H9 (cell line): ENCODE data around the gene COL8A1. TPM values are rescaled to one million over a fixed set of nuclear protein-coding genes. Genes with fewer than 3 reads are reported as not detected.

Experiments used
- DNase-seq: peaks from one replicate; pipeline ENCODE4 v3.0.0-alpha.2; 2017
- H2AFZ ChIP-seq: one replicate; pipeline ENCODE4 v1.6.1; 2013; ENCODE audit warnings: mild to moderate bottlenecking, low read length, control low read depth, moderate library complexity
- H2AK5ac ChIP-seq: 2 replicates; pipeline ENCODE4 v1.6.1; 2013; ENCODE audit warnings: low read length, control low read depth, mixed read lengths; ENCODE audit not compliant: insufficient read length
- H2BK120ac ChIP-seq: one replicate; pipeline ENCODE4 v1.6.1; 2013; ENCODE audit warnings: low read depth, mild to moderate bottlenecking, low read length, control low read depth, inconsistent platforms; ENCODE audit not compliant: poor library complexity, severe bottlenecking
- H2BK12ac ChIP-seq: 2 replicates; pipeline ENCODE4 v1.6.1; 2013; ENCODE audit warnings: low read length, control low read depth, mixed read lengths, low read depth; ENCODE audit not compliant: insufficient read length
- H2BK15ac ChIP-seq: 2 replicates; pipeline ENCODE4 v1.6.1; 2013; ENCODE audit warnings: low read depth, low read length, control low read depth
- H2BK20ac ChIP-seq: one replicate; pipeline ENCODE4 v1.6.1; 2013; ENCODE audit warnings: low read depth, mild to moderate bottlenecking, low read length, control low read depth, inconsistent platforms; ENCODE audit not compliant: poor library complexity, severe bottlenecking
- H2BK5ac ChIP-seq: 2 replicates; pipeline ENCODE4 v1.6.1; 2013; ENCODE audit warnings: low read length, control low read depth, mixed read lengths; ENCODE audit not compliant: insufficient read length
- H3K14ac ChIP-seq: 2 replicates; pipeline ENCODE4 v1.6.1; 2013; ENCODE audit warnings: low read length, control low read depth; ENCODE audit not compliant: insufficient read depth
- H3K18ac ChIP-seq: 2 replicates; pipeline ENCODE4 v1.6.1; 2013; ENCODE audit warnings: low read depth, mild to moderate bottlenecking, mixed read lengths, low read length, control low read depth; ENCODE audit not compliant: insufficient read length
- H3K23ac ChIP-seq: 2 replicates; pipeline ENCODE4 v1.6.1; 2013; ENCODE audit warnings: low read length, control low read depth, mixed read lengths, low read depth; ENCODE audit not compliant: insufficient read length
- H3K23me2 ChIP-seq: 2 replicates; pipeline ENCODE4 v1.6.1; 2013; ENCODE audit warnings: low read depth, mild to moderate bottlenecking, mixed read lengths, low read length, control low read depth; ENCODE audit not compliant: insufficient read length, poor library complexity, severe bottlenecking
- H3K27ac ChIP-seq: 2 replicates; pipeline ENCODE4 v1.5.1; 2013; ENCODE audit warnings: low read length, control low read depth, mixed read lengths, low read depth; ENCODE audit not compliant: insufficient read length
- H3K27me3 ChIP-seq: 2 replicates; pipeline ENCODE4 v1.6.1; 2013; ENCODE audit warnings: low read length, control low read depth, inconsistent platforms; ENCODE audit not compliant: insufficient read depth
- H3K4ac ChIP-seq: 2 replicates; pipeline ENCODE4 v1.6.1; 2013; ENCODE audit warnings: low read depth, mild to moderate bottlenecking, control low read depth, inconsistent platforms, low read length, moderate library complexity
- H3K4me1 ChIP-seq: 2 replicates; pipeline ENCODE4 v1.6.1; 2013; ENCODE audit warnings: low read length, control low read depth, inconsistent platforms; ENCODE audit not compliant: insufficient read depth
- H3K4me2 ChIP-seq: 2 replicates; pipeline ENCODE4 v1.6.1; 2013; ENCODE audit warnings: low read length, control low read depth, mixed read lengths; ENCODE audit not compliant: insufficient read length, insufficient read depth
- H3K56ac ChIP-seq: 2 replicates; pipeline ENCODE4 v1.6.1; 2013; ENCODE audit warnings: low read depth, mild to moderate bottlenecking, mixed read lengths, low read length, control low read depth; ENCODE audit not compliant: insufficient read length
- H3K79me1 ChIP-seq: 2 replicates; pipeline ENCODE4 v1.6.1; 2013; ENCODE audit warnings: low read depth, mild to moderate bottlenecking, moderate library complexity, low read length, control low read depth, inconsistent platforms; ENCODE audit not compliant: insufficient read depth, poor library complexity, severe bottlenecking
- H3K79me2 ChIP-seq: 2 replicates; pipeline ENCODE4 v1.6.1; 2013; ENCODE audit warnings: low read length, control low read depth, inconsistent platforms; ENCODE audit not compliant: insufficient read depth
- H3K9ac ChIP-seq: 2 replicates; pipeline ENCODE4 v1.6.1; 2013; ENCODE audit warnings: low read length, control low read depth, mixed read lengths; ENCODE audit not compliant: insufficient read length; ENCODE audit errors: extremely low read depth
- H3K9me3 ChIP-seq: one replicate; pipeline ENCODE4 v1.6.1; 2013; ENCODE audit warnings: low read depth, low read length, inconsistent platforms; ENCODE audit not compliant: control insufficient read depth
- H3T11ph ChIP-seq: one replicate; pipeline ENCODE4 v1.6.1; 2013; ENCODE audit warnings: mild to moderate bottlenecking, low read length, control low read depth, inconsistent platforms
- H4K20me1 ChIP-seq: one replicate; pipeline ENCODE4 v1.6.1; 2013; ENCODE audit not compliant: control insufficient read depth, insufficient read length, insufficient read depth
- H4K5ac ChIP-seq: 2 replicates; pipeline ENCODE4 v1.6.1; 2013; ENCODE audit warnings: low read depth, mild to moderate bottlenecking, mixed read lengths, low read length, control low read depth; ENCODE audit not compliant: insufficient read length
- H4K8ac ChIP-seq: replicated peaks from 2 replicates; pipeline ENCODE4 v1.6.1; 2013; ENCODE audit warnings: low read length, control low read depth, mixed read lengths, low read depth; ENCODE audit not compliant: insufficient read length
- H4K91ac ChIP-seq: 2 replicates; pipeline ENCODE4 v1.6.1; 2013; ENCODE audit warnings: low read depth, mild to moderate bottlenecking, moderate library complexity, mixed read lengths, low read length, control low read depth; ENCODE audit not compliant: insufficient read length
- H3K27ac Mint-ChIP-seq, 3 experiments: 2 replicates in 2 of 3; 3 replicates in 1 of 3; pipeline ENCODE4 v1.8.0; 2020 to 2021; ENCODE audit warnings: mixed read lengths in 3 of 3, mild to moderate bottlenecking in 1 of 3, moderate library complexity in 1 of 3
- H3K27me3 Mint-ChIP-seq: 2 replicates; pipeline ENCODE4 v1.8.0; 2021; ENCODE audit warnings: low read depth, mild to moderate bottlenecking, moderate library complexity, mixed read lengths
- H3K36me3 Mint-ChIP-seq, 3 experiments: 2 replicates in 2 of 3; 3 replicates in 1 of 3; pipeline ENCODE4 v1.8.0; 2020 to 2021; ENCODE audit warnings: low read depth in 3 of 3, mixed read lengths in 3 of 3; ENCODE audit not compliant: insufficient read depth in 1 of 3
- H3K4me1 Mint-ChIP-seq, 2 experiments: 2 replicates each; pipeline ENCODE4 v1.8.0; 2020; ENCODE audit warnings: mixed read lengths in 2 of 2
- H3K4me3 Mint-ChIP-seq, 2 experiments: 2 replicates in 1 of 2; 3 replicates in 1 of 2; pipeline ENCODE4 v1.8.0; 2020 to 2021; ENCODE audit warnings: mild to moderate bottlenecking in 2 of 2, mixed read lengths in 2 of 2, moderate library complexity in 1 of 2
- H3K9me3 Mint-ChIP-seq, 2 experiments: 2 replicates in 1 of 2; 3 replicates in 1 of 2; pipeline ENCODE4 v1.8.0; 2020; ENCODE audit warnings: mild to moderate bottlenecking in 2 of 2, mixed read lengths in 2 of 2, moderate library complexity in 1 of 2
- CTCF ChIP-seq: fragments of 200-600 bp; sonication (generic); conservative IDR thresholded peaks from 3 replicates; pipeline ENCODE4 v1.8.0; 2021; ENCODE audit warnings: antibody characterized with exemption, mild to moderate bottlenecking
- WGBS: extraction: QIAGEN DNeasy Blood & Tissue Kit; methylation state at CpG from one replicate; pipeline ENCODE4 v1.1.7; 2013; ENCODE audit warnings: missing lambda C conversion rate, low lambda C conversion rate, mixed read lengths; ENCODE audit not compliant: insufficient read length; ENCODE audit errors: extremely low coverage; 5-methylcytosine and 5-hydroxymethylcytosine counted together
- total RNA-seq: library from RNA; stranded (reverse); gene quantifications from 2 replicates; pipeline ENCODE4 v1.2.1, GENCODE V29; 2021

Gene COL8A1
- total RNA-seq, 1 experiment from 2014 or later: 0.17 TPM

- Mint-ChIP-seq H3K4me1 (no peaks in the 10 kb centered on the region), H3K9me3 (no peaks in the 10 kb centered on the region; a peak in 1 of 5 replicates), H3K27ac (no peak overlapping the region), H3K36me3 (no peaks in the 10 kb centered on the region), H3K27me3 (no peaks in the 10 kb centered on the region), H3K4me3 (no peak overlapping the region)
- no peak overlapping the region for H3K56ac ChIP-seq
- H3K27me3 ChIP-seq: no peaks in the 10 kb centered on the region
- no CpG with 5 or more reads among the region's 2 CpGs for WGBS
- H2BK15ac ChIP-seq: no peak overlapping the region
- no peak overlapping the region for H3K23ac ChIP-seq
- no peaks in the 10 kb centered on the region for H3K79me2 ChIP-seq
- TF ChIP-seq CTCF: no peak
- H3K4me2 ChIP-seq: no peak overlapping the region
- no peak overlapping the region for H4K5ac ChIP-seq
- H3K23me2 ChIP-seq: no peaks in the 10 kb centered on the region
- H4K91ac ChIP-seq: no peak overlapping the region
- H3K9me3 ChIP-seq: no peaks in the 10 kb centered on the region
- no peak overlapping the region for H3K14ac ChIP-seq
- H4K20me1 ChIP-seq: no peaks in the 10 kb centered on the region
- H3K4me1 ChIP-seq: no peaks in the 10 kb centered on the region
- no peak overlapping the region for H2BK12ac ChIP-seq
- no peaks in the 10 kb centered on the region for H3K79me1 ChIP-seq
- no peak overlapping the region for H2AK5ac ChIP-seq
- no peak overlapping the region for H2BK20ac ChIP-seq
- no peak overlapping the region for H4K8ac ChIP-seq
- H3K4ac ChIP-seq: no peak overlapping the region
- H3K27ac ChIP-seq: no peak overlapping the region
- no peak overlapping the region for H3K18ac ChIP-seq
- no peak for DNase-seq
- no peak overlapping the region for H2AFZ ChIP-seq
- no peak overlapping the region for H3K9ac ChIP-seq
- H2BK5ac ChIP-seq: no peak overlapping the region
- no peak overlapping the region for H3T11ph ChIP-seq
- no peak overlapping the region for H2BK120ac ChIP-seq
Measured at GRCh38 chr3:99620976-99621375, 17.4 kb upstream of the COL8A1 start.
